DOHH2 (cell line): Measurements from ENCODE around the gene HBZ.
"Not testable (repeated sequence)": the region's sequence is repeated elsewhere in the genome, so short reads cannot be mapped to it uniquely, and the experiment has no call there.

Experiments
- H3F3A ChIP-seq: fragments of 200-600 bp; sonication (generic), shearing (Covaris generic); 2 replicates; pipeline ENCODE4 v1.6.0; 2016; ENCODE audit warnings: antibody characterized with exemption, mild to moderate bottlenecking; ENCODE audit not compliant: control insufficient read depth, insufficient read depth
- H3K27ac ChIP-seq: fragments of 200-600 bp; sonication (generic); 2 replicates; pipeline ENCODE4 v1.5.1; 2014; ENCODE audit warnings: low read depth, mild to moderate bottlenecking, low read length, moderate library complexity
- H3K27me3 ChIP-seq: fragments of 200-600 bp; sonication (generic); 2 replicates; pipeline ENCODE4 v1.6.1; 2014; ENCODE audit warnings: mild to moderate bottlenecking, low read length, mixed read lengths; ENCODE audit not compliant: control insufficient read depth
- H3K36me3 ChIP-seq: fragments of 200-600 bp; sonication (generic); 2 replicates; pipeline ENCODE4 v1.6.1; 2014; ENCODE audit warnings: mild to moderate bottlenecking, low read length, moderate library complexity, mixed read lengths; ENCODE audit not compliant: control insufficient read depth
- H3K4me1 ChIP-seq: fragments of 200-600 bp; sonication (generic); 2 replicates; pipeline ENCODE4 v1.6.1; 2014; ENCODE audit warnings: mild to moderate bottlenecking, low read length, mixed read lengths; ENCODE audit not compliant: control insufficient read depth
- H3K4me2 ChIP-seq: fragments of 200-600 bp; sonication (generic); 2 replicates; pipeline ENCODE4 v1.6.0; 2014; ENCODE audit warnings: mild to moderate bottlenecking, low read length, moderate library complexity
- H3K4me3 ChIP-seq: fragments of 200-600 bp; sonication (generic); 2 replicates; pipeline ENCODE4 v1.5.1; 2014; ENCODE audit warnings: mild to moderate bottlenecking, low read length, mixed read lengths
- H3K79me2 ChIP-seq: fragments of 200-600 bp; sonication (generic); 2 replicates; pipeline ENCODE4 v1.6.1; 2014; ENCODE audit warnings: mild to moderate bottlenecking, low read length, mixed read lengths; ENCODE audit not compliant: control insufficient read depth
- H3K9me2 ChIP-seq: fragments of 200-600 bp; sonication (generic); replicated peaks from 2 replicates; pipeline ENCODE4 v1.6.1; 2014; ENCODE audit warnings: mild to moderate bottlenecking, low read length, mixed read lengths; ENCODE audit not compliant: control insufficient read depth
- H3K9me3 ChIP-seq: fragments of 200-600 bp; sonication (generic); 2 replicates; pipeline ENCODE4 v1.6.1; 2014; ENCODE audit warnings: antibody characterized with exemption, low read length, mixed read lengths; ENCODE audit not compliant: control insufficient read depth, insufficient read depth
- H4K20me1 ChIP-seq: fragments of 200-600 bp; sonication (generic); 2 replicates; pipeline ENCODE4 v1.6.0; 2014; ENCODE audit warnings: low read depth, mild to moderate bottlenecking, antibody characterized with exemption, low read length, moderate library complexity; ENCODE audit not compliant: control insufficient read depth, insufficient read depth
- CTCF ChIP-seq: fragments of 200-600 bp; sonication (generic); IDR thresholded peaks from one replicate; pipeline ENCODE4 v1.5.1; 2014; ENCODE audit warnings: antibody characterized with exemption, mild to moderate bottlenecking, low read depth, low read length; ENCODE audit not compliant: poor library complexity, severe bottlenecking
- EZH2phosphoT487 ChIP-seq: fragments of 200-600 bp; sonication (generic); IDR thresholded peaks from 2 replicates; pipeline ENCODE4 v1.6.1; 2017; ENCODE audit warnings: borderline replicate concordance, mild to moderate bottlenecking, antibody characterized with exemption, low read length, moderate library complexity, mixed read lengths

Gene HBZ

DNA sequence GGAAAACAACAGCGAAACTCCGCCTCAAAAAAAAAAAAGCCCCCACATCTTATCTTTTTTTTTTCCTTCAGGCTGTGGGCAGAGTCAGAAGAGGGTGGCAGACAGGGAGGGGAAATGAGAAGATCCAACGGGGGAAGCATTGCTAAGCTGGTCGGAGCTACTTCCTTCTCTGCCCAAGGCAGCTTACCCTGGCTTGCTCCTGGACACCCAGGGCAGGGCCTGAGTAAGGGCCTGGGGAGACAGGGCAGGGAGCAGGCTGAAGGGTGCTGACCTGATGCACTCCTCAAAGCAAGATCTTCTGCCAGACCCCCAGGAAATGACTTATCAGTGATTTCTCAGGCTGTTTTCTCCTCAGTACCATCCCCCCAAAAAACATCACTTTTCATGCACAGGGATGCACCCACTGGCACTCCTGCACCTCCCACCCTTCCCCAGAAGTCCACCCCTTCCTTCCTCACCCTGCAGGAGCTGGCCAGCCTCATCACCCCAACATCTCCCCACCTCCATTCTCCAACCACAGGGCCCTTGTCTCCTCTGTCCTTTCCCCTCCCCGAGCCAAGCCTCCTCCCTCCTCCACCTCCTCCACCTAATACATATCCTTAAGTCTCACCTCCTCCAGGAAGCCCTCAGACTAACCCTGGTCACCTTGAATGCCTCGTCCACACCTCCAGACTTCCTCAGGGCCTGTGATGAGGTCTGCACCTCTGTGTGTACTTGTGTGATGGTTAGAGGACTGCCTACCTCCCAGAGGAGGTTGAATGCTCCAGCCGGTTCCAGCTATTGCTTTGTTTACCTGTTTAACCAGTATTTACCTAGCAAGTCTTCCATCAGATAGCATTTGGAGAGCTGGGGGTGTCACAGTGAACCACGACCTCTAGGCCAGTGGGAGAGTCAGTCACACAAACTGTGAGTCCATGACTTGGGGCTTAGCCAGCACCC is 22.8 kb downstream of the HBZ start:
- Histone ChIP-seq H3K4me3 (no peak overlapping the region), H3K27me3 (peaks cover 34% of the 10 kb centered on the region), H3K4me1 (no peaks in the 10 kb centered on the region), H3K27ac (no peak overlapping the region), H3K79me2 (no peaks in the 10 kb centered on the region), H4K20me1 (no peaks in the 10 kb centered on the region), H3K9me2 (no peaks in the 10 kb centered on the region), H3K4me2 (no peak overlapping the region), H3K36me3 (no peaks in the 10 kb centered on the region), H3K9me3 (no peaks in the 10 kb centered on the region), H3F3A (peaks cover 6% of the 10 kb centered on the region; the same call in 1 of the 2 replicates)
- no peak for TF ChIP-seq EZH2phosphoT487
- TF ChIP-seq CTCF = no peak

DNA sequence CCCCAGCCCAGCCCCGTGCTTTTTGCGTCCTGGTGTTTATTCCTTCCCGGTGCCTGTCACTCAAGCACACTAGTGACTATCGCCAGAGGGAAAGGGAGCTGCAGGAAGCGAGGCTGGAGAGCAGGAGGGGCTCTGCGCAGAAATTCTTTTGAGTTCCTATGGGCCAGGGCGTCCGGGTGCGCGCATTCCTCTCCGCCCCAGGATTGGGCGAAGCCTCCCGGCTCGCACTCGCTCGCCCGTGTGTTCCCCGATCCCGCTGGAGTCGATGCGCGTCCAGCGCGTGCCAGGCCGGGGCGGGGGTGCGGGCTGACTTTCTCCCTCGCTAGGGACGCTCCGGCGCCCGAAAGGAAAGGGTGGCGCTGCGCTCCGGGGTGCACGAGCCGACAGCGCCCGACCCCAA is 23.6 kb downstream of the HBZ start:
- peaks cover 34% of the 10 kb centered on the region for H3K27me3 ChIP-seq
- not testable (repeated sequence) for H3K9me3 ChIP-seq

DNA sequence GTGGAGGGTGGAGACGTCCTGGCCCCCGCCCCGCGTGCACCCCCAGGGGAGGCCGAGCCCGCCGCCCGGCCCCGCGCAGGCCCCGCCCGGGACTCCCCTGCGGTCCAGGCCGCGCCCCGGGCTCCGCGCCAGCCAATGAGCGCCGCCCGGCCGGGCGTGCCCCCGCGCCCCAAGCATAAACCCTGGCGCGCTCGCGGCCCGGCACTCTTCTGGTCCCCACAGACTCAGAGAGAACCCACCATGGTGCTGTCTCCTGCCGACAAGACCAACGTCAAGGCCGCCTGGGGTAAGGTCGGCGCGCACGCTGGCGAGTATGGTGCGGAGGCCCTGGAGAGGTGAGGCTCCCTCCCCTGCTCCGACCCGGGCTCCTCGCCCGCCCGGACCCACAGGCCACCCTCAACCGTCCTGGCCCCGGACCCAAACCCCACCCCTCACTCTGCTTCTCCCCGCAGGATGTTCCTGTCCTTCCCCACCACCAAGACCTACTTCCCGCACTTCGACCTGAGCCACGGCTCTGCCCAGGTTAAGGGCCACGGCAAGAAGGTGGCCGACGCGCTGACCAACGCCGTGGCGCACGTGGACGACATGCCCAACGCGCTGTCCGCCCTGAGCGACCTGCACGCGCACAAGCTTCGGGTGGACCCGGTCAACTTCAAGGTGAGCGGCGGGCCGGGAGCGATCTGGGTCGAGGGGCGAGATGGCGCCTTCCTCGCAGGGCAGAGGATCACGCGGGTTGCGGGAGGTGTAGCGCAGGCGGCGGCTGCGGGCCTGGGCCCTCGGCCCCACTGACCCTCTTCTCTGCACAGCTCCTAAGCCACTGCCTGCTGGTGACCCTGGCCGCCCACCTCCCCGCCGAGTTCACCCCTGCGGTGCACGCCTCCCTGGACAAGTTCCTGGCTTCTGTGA is 24.3 kb downstream of the HBZ start, which contains the start of gene HBA1:
TSS of gene HBA1 (plus strand) at position 204 of the 906 bp plus-strand sequence. CDS start at position 241, 37 bp downstream.
- H3K27me3 ChIP-seq = peaks cover 32% of the 10 kb centered on the region
- H3K27ac ChIP-seq, H3F3A ChIP-seq, H3K4me2 ChIP-seq, H3K36me3 ChIP-seq, H3K4me3 ChIP-seq, H3K4me1 ChIP-seq, H3K9me2 ChIP-seq, H4K20me1 ChIP-seq, H3K9me3 ChIP-seq, H3K79me2 ChIP-seq: not testable (repeated sequence)

More for the DNA sequence above, 23.6 kb downstream of the HBZ start:
- not testable (repeated sequence) for H3K4me1 ChIP-seq, H3K4me3 ChIP-seq, H4K20me1 ChIP-seq, H3K27ac ChIP-seq, H3K79me2 ChIP-seq, H3K9me2 ChIP-seq, H3F3A ChIP-seq, H3K4me2 ChIP-seq, H3K36me3 ChIP-seq

- H4K20me1 ChIP-seq = no peaks in the 10 kb centered on the region
- peaks cover 10% of the 10 kb centered on the region for H3K4me1 ChIP-seq
- no peak overlapping the region for H3K4me2 ChIP-seq
- H3K79me2 ChIP-seq = no peaks in the 10 kb centered on the region
- H3F3A ChIP-seq = peaks cover 6% of the 10 kb centered on the region; the same call in 1 of the 2 replicates
- TF ChIP-seq EZH2phosphoT487 (no peak), CTCF (no peak)
- no peaks in the 10 kb centered on the region for H3K9me2 ChIP-seq
- no peaks in the 10 kb centered on the region for H3K9me3 ChIP-seq
- H3K36me3 ChIP-seq = no peaks in the 10 kb centered on the region
- H3K4me3 ChIP-seq = no peak overlapping the region
- H3K27me3 ChIP-seq = peaks cover 30% of the 10 kb centered on the region
- no peak overlapping the region for H3K27ac ChIP-seq
Observed at GRCh38 chr16:177394-177822, 25.0 kb downstream of the HBZ start.
